ENCODE results near the gene CLRN2. TPM values are rescaled to one million over a fixed set of nuclear protein-coding genes. Genes with fewer than 3 reads are reported as not detected.

The CLRN2 gene, protein sequence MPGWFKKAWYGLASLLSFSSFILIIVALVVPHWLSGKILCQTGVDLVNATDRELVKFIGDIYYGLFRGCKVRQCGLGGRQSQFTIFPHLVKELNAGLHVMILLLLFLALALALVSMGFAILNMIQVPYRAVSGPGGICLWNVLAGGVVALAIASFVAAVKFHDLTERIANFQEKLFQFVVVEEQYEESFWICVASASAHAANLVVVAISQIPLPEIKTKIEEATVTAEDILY
- total RNA-seq (ENCODE audit: low replicate concordance): not detected in 2 replicates

DNA sequence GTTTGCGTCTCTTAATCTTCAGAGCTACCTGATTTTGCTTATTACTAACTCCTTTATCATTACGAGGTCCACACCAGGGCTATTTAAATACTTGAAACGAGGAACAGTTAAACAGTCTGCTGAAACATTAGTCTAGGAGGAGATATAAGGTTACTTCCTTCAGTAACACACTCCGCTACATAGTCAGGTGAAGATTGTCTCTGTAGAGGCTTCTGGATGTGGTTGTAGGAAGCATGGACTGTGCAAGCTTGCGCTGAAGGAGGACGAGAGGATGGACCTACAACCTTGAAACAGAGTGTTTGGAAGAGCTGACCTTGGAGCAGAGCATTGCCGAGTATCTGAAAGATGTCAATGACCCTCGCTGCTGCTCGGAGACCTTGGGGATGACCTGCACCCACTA lies at the start of gene CLRN2:
TSS of gene CLRN2 (plus strand) at position 301 of the 400 bp plus-strand sequence. CDS start 102 bp downstream, outside the sequence.
- peaks cover 6% of the 10 kb centered on the region for H3K27me3 Mint-ChIP-seq (ENCODE audit: insufficient read depth, low read depth)
- Histone ChIP-seq H2AFZ (replicated peaks) (no peak within 1 kb of the TSS), H3K4me3 (no peak within 1 kb of the TSS), H3K27ac (no peak within 1 kb of the TSS), H3K9me3 (ENCODE audit: low read depth) (no peaks in the 10 kb centered on the region), H3F3A (ENCODE audit: low read depth) (peaks cover 12% of the 10 kb centered on the region), H3K4me1 (peaks cover 18% of the 10 kb centered on the region), H3K9ac (no peak within 1 kb of the TSS), H3K4me2 (no peak within 1 kb of the TSS), H4K20me1 (ENCODE audit: low read depth) (peaks cover 10% of the 10 kb centered on the region), H3K36me3 (no peaks in the 10 kb centered on the region), H3K27me3 (peaks cover 32% of the 10 kb centered on the region), H3K79me2 (ENCODE audit: low read depth) (peaks cover 4% of the 10 kb centered on the region)
- H3K9me3 Mint-ChIP-seq: no peaks in the 10 kb centered on the region
- no peak for DNase-seq (ENCODE audit: low spot score)
- H3K36me3 Mint-ChIP-seq: no peaks in the 10 kb centered on the region
- no peak within 1 kb of the TSS for H3K27ac Mint-ChIP-seq
- H3K4me3 Mint-ChIP-seq: no peak within 1 kb of the TSS
- TF ChIP-seq EZH2 (IDR thresholded peaks at IDR 0.05) (no peak), EZH2phosphoT487 (IDR thresholded peaks at IDR 0.05) (no peak)
- TF ChIP-seq, protein P1, sequence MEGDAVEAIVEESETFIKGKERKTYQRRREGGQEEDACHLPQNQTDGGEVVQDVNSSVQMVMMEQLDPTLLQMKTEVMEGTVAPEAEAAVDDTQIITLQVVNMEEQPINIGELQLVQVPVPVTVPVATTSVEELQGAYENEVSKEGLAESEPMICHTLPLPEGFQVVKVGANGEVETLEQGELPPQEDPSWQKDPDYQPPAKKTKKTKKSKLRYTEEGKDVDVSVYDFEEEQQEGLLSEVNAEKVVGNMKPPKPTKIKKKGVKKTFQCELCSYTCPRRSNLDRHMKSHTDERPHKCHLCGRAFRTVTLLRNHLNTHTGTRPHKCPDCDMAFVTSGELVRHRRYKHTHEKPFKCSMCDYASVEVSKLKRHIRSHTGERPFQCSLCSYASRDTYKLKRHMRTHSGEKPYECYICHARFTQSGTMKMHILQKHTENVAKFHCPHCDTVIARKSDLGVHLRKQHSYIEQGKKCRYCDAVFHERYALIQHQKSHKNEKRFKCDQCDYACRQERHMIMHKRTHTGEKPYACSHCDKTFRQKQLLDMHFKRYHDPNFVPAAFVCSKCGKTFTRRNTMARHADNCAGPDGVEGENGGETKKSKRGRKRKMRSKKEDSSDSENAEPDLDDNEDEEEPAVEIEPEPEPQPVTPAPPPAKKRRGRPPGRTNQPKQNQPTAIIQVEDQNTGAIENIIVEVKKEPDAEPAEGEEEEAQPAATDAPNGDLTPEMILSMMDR (IDR thresholded peaks at IDR 0.05): no peak
- H3K4me1 Mint-ChIP-seq: peaks cover 21% of the 10 kb centered on the region

DNA sequence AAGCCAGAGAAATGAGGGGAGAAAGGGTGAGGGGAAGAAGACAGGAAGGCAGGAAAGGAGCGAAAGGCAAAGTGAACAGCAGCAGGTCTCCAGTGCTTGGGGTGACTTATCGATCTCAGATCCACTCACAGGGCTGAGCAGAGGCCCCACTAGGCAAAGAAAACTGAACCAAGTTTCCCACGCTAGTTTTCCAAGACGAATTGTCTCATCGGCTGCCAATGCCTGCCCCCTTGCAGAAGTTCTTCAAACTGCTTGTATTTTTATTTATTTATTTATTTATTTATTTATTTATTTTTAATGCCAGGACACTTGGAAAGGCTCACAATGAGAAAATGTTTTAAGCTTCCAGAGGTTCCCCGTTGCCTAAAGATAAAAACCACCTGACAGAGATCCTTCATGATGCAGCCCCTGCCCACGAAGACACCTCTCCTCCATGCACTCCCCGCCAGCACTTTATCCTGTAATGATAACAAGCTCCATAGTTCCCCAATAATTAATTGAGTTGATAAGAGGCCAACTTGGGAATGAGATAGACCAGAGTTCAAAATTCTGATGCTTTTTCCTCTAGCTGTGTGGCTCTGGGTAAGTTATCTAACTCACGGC lies 46.2 kb upstream of the CLRN2 start:
- Histone ChIP-seq H3K4me3 (no peak overlapping the region), H3K36me3 (no peaks in the 10 kb centered on the region), H3K4me1 (no peaks in the 10 kb centered on the region), H3K27ac (no peak overlapping the region), H2AFZ (replicated peaks) (peak overlapping the region; percentile 50), H3K79me2 (ENCODE audit: low read depth) (no peaks in the 10 kb centered on the region), H3K9ac (no peak overlapping the region), H3K27me3 (no peaks in the 10 kb centered on the region), H3K9me3 (ENCODE audit: low read depth) (no peaks in the 10 kb centered on the region), H4K20me1 (ENCODE audit: low read depth) (no peaks in the 10 kb centered on the region), H3K4me2 (no peak overlapping the region), H3F3A (ENCODE audit: low read depth) (no peaks in the 10 kb centered on the region)
- no peaks in the 10 kb centered on the region for H3K9me3 Mint-ChIP-seq
- H3K36me3 Mint-ChIP-seq: no peaks in the 10 kb centered on the region
- no peak overlapping the region for H3K4me3 Mint-ChIP-seq
- TF ChIP-seq EZH2phosphoT487 (IDR thresholded peaks at IDR 0.05) (no peak), EZH2 (IDR thresholded peaks at IDR 0.05) (no peak)
- TF ChIP-seq, protein P1 (IDR thresholded peaks at IDR 0.05): peak; percentile 63
- peaks cover 6% of the 10 kb centered on the region for H3K4me1 Mint-ChIP-seq
- H3K27me3 Mint-ChIP-seq (ENCODE audit: insufficient read depth, low read depth): peaks cover 2% of the 10 kb centered on the region
- peak; percentile 70 for DNase-seq (ENCODE audit: low spot score)
- peak overlapping the region; percentile 19 for H3K27ac Mint-ChIP-seq

DNA sequence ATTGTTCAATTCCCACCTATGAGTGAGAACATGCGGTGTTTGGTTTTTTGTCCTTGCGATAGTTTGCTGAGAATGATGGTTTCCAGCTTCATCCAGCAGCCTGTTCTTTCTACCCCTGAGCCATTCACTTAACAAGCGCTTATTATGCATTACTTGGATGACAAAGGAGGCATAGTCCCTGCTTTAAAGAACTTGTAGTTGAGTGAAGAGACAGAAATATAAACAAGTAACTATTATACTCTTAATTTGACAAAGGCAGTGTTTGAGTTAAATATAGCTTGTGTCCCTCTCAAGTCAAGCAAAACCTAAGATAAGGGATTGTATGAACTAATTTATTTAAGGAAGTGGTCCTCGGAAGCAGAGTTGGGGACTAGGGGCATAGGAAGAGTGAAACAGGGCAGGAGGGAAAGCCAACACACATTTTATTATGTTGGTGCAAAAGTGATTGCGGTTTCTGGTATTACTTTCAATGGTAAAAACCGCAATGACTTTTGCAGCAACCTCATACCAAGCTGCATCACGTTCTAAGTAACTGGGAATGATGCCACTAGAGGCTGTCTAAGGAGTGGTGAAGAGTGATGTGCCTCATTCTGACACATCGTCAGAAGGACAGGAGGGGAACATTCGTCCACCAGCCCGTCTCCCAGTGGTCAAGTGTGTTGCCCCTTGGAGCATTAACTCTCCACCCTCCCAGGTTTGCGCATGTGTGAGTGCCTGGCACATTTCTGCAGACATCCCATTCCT lies 44.9 kb upstream of the CLRN2 start:
- TF ChIP-seq, protein P1 (IDR thresholded peaks at IDR 0.05): no peak
- no peak for TF ChIP-seq EZH2 (IDR thresholded peaks at IDR 0.05)
- no peak for TF ChIP-seq EZH2phosphoT487 (IDR thresholded peaks at IDR 0.05)
- no peaks in the 10 kb centered on the region for H3K9me3 Mint-ChIP-seq
- H3K79me2 ChIP-seq (ENCODE audit: low read depth): no peaks in the 10 kb centered on the region
- no peaks in the 10 kb centered on the region for H3F3A ChIP-seq (ENCODE audit: low read depth)
- H3K4me3 ChIP-seq: no peak overlapping the region
- peaks cover 6% of the 10 kb centered on the region for H3K4me1 Mint-ChIP-seq
- no peak overlapping the region for H2AFZ ChIP-seq (replicated peaks)
- H4K20me1 ChIP-seq (ENCODE audit: low read depth): no peaks in the 10 kb centered on the region
- H3K27me3 ChIP-seq: no peaks in the 10 kb centered on the region
- H3K4me1 ChIP-seq: no peaks in the 10 kb centered on the region
- H3K4me2 ChIP-seq: no peak overlapping the region
- H3K27ac ChIP-seq: no peak overlapping the region
- H3K36me3 ChIP-seq: no peaks in the 10 kb centered on the region
- H3K4me3 Mint-ChIP-seq: no peak overlapping the region
- peaks cover 2% of the 10 kb centered on the region for H3K27me3 Mint-ChIP-seq (ENCODE audit: insufficient read depth, low read depth)
- no peaks in the 10 kb centered on the region for H3K9me3 ChIP-seq (ENCODE audit: low read depth)
- H3K36me3 Mint-ChIP-seq: no peaks in the 10 kb centered on the region
- no peak overlapping the region for H3K27ac Mint-ChIP-seq
- no peak overlapping the region for H3K9ac ChIP-seq
- DNase-seq (ENCODE audit: low spot score): no peak

Measured in neural progenitor cell (in vitro differentiated cells).